Left lung (tissue), 10 donors: Measurements from ENCODE around the gene ADGRA1. TPM values are rescaled to one million over a fixed set of nuclear protein-coding genes. Genes with fewer than 3 reads are reported as not detected.

Experiments used
- ATAC-seq: fragments of 200-7000 bp; cut with Tn5 transposase; one replicate; pipeline ENCODE4 v1.9.1; 2020; ENCODE audit warnings: moderate library complexity
- DNase-seq, 4 donors: peaks; one replicate each; pipeline ENCODE4 v3.0.0-alpha.2; 2013 to 2020
- H3K27ac ChIP-seq, 2 donors: fragments of 200-600 bp; sonication (generic) in 1 of 2; one replicate each; pipeline versions ENCODE4 v1.5.0 to v1.8.0; 2020 to 2021
- H3K27me3 ChIP-seq, 2 donors: fragments of 200-600 bp; sonication (generic) in 1 of 2; one replicate each; pipeline versions ENCODE4 v1.5.0 to v1.8.0; 2020 to 2021
- H3K36me3 ChIP-seq, 2 donors: fragments of 200-600 bp; sonication (generic) in 1 of 2; one replicate each; pipeline versions ENCODE4 v1.5.0 to v1.8.0; 2020 to 2021
- H3K4me1 ChIP-seq, 2 donors: fragments of 200-600 bp; one replicate each; pipeline ENCODE4 v1.8.0; 2021
- H3K4me3 ChIP-seq, 2 donors: fragments of 200-600 bp; sonication (generic) in 1 of 2; one replicate each; pipeline versions ENCODE4 v1.5.0 to v1.8.0; 2020 to 2021; ENCODE audit warnings: mild to moderate bottlenecking in 1 of 2
- H3K9me3 ChIP-seq, 2 donors: fragments of 200-600 bp; sonication (generic) in 1 of 2; one replicate each; pipeline versions ENCODE4 v1.5.0 to v1.8.0; 2020 to 2021
- intact Hi-C, 2 donors: fragments of 100-400 bp; cut with DNase I; formaldehyde crosslinking; loops; one replicate each; pipeline versions ENCODE4 v1.11.2 to v1.14.2; 2022
- polyA plus RNA-seq, 6 donors: library from polyadenylated mRNA; unstranded; fragments of 120-200 nt; gene quantifications; one replicate each; pipeline ENCODE4 v1.2.1, GENCODE V29; 2013; ENCODE audit not compliant: insufficient read length in 6 of 6
- total RNA-seq, 2 donors: library from RNA; stranded (reverse); fragmentation: NEBNext Ultra II Directional; extraction: Animal tissue kit (Norgen Biotek cat#: 25700); gene quantifications; one replicate each; pipeline ENCODE4 v1.2.1, GENCODE V29; 2021
- TF ChIP-seq, protein P1 (sequence below), 2 donors: fragments of 200-600 bp; sonication (generic) in 1 of 2; IDR thresholded peaks; one replicate each; pipeline versions ENCODE4 v1.5.0 to v1.8.0; 2021; ENCODE audit warnings: antibody characterized with exemption in 2 of 2
- donor health status: DM: no; HTN: yes; CAD: no.
- donor health status: DM: no; HTN: no; CAD: no.

The ADGRA1 gene
- total and polyA plus RNA-seq, 8 donors: 0.07 to 0.24 (median 0.09) TPM; not detected in 1

DNA sequence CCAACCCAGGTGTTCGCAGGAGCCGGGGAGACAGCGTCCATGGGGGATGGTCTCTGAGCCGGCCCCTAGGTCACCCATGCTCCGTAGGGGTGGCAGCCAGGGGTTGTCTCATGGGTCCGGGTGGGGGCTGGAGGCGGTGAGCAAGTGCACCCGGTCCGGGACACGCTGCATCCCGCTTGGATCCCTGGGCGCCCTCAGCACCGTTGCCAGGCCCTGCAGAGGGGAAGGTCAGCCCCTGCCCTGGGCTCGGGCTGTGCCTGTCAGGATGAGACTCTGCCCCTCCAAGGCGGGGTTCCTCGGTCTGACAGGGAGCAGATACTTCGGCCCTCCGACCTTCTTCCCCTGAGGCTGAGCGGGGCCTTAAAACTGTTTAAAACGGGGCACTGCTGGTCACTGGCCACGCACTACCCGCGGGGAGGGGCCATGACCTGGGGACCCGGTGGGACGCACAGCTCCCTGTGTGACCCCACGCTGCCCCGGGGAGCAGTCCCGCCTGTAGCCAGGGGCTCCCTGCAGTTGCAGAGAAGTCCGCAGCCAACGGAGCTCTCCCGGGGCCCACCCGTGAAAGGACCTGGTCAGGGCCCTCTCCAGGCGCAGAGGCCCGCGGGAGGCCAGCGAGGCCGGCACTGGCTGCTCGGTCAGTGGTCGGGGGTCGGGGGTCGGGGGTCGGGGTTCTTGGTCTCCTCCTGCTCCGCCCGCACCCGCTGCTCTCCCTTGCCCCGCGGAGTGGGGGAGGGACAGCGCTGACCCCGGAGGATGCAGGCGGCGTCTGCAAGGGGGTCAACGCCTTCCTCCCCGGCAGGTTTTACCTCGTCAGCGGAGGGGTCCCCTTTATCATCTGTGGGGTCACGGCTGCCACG is 38.9 kb downstream of the ADGRA1 start:
- Histone ChIP-seq H3K9me3 (peaks cover 0 to 4% of the 10 kb centered on the region in 2 donors), H3K4me1 (no peaks in the 10 kb centered on the region), H3K36me3 (no peaks in the 10 kb centered on the region), H3K27ac (no peak overlapping the region), H3K27me3 (peaks cover 0 to 64% of the 10 kb centered on the region in 2 donors), H3K4me3 (no peak overlapping the region)
- ATAC-seq (no peak), DNase-seq (peak in 2 of 4 donors; percentile 29 to 74)
- TF ChIP-seq, protein P1, sequence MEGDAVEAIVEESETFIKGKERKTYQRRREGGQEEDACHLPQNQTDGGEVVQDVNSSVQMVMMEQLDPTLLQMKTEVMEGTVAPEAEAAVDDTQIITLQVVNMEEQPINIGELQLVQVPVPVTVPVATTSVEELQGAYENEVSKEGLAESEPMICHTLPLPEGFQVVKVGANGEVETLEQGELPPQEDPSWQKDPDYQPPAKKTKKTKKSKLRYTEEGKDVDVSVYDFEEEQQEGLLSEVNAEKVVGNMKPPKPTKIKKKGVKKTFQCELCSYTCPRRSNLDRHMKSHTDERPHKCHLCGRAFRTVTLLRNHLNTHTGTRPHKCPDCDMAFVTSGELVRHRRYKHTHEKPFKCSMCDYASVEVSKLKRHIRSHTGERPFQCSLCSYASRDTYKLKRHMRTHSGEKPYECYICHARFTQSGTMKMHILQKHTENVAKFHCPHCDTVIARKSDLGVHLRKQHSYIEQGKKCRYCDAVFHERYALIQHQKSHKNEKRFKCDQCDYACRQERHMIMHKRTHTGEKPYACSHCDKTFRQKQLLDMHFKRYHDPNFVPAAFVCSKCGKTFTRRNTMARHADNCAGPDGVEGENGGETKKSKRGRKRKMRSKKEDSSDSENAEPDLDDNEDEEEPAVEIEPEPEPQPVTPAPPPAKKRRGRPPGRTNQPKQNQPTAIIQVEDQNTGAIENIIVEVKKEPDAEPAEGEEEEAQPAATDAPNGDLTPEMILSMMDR (IDR thresholded peaks at IDR 0.05): no peak
- intact Hi-C loops: loop anchor here in 1 of 2 donors (10.0 kb wide), 1 partner anchor 182 kb away; the partner anchor contains the start of gene CFAP46

DNA sequence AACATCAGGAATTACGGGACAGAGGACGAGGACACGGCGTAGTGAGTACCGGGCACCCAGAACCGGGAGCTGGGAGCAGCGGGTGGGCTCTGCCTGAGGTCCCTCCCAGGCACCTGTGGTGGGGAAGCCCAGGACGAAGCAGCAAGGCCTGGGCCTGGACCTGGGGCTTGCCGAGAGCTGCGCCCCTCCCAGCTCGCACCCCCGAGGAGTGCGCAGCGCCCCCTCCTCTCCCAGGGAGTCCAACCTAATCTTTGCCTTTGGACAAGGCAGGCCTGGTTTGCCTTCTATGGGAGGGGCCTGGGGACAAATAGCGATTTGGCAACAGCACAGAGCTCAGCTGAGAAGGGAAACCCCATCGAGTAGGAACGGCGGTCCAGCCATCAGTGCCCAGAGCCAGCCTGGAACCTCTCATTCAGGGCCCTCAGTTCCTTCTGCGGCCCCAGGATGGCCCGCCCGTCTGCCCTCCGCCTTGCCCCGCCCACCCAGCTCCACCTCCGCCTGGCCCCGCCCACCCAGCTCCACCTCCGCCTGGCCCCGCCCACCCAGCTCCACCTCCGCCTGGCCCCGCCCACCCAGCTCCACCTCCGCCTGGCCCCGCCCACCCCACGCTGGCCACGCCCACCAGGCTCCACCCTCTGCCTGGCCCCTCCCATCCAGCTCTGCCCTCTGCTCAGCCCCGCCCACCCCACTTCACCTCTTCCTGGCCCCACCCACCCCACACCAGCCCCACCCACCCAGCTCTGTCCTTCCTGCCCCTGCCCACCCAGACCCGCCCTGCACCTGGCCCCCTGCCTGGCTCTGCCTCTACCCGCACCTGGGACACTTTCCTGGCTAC is 39.8 kb downstream of the ADGRA1 start:
- TF ChIP-seq, protein P1 (IDR thresholded peaks at IDR 0.05): no peak
- intact Hi-C loops: loop anchor here in 1 of 2 donors (10.0 kb wide), 1 partner anchor 183 kb away; the partner anchor contains the start of gene CFAP46
- Histone ChIP-seq H3K27ac (no peak overlapping the region), H3K4me1 (no peaks in the 10 kb centered on the region), H3K36me3 (no peaks in the 10 kb centered on the region), H3K9me3 (peaks cover 0 to 4% of the 10 kb centered on the region in 2 donors), H3K4me3 (no peak overlapping the region), H3K27me3 (peaks cover 0 to 59% of the 10 kb centered on the region in 2 donors)
- DNase-seq: peak in 2 of 4 donors; percentile 23 to 68
- no peak for ATAC-seq

DNA sequence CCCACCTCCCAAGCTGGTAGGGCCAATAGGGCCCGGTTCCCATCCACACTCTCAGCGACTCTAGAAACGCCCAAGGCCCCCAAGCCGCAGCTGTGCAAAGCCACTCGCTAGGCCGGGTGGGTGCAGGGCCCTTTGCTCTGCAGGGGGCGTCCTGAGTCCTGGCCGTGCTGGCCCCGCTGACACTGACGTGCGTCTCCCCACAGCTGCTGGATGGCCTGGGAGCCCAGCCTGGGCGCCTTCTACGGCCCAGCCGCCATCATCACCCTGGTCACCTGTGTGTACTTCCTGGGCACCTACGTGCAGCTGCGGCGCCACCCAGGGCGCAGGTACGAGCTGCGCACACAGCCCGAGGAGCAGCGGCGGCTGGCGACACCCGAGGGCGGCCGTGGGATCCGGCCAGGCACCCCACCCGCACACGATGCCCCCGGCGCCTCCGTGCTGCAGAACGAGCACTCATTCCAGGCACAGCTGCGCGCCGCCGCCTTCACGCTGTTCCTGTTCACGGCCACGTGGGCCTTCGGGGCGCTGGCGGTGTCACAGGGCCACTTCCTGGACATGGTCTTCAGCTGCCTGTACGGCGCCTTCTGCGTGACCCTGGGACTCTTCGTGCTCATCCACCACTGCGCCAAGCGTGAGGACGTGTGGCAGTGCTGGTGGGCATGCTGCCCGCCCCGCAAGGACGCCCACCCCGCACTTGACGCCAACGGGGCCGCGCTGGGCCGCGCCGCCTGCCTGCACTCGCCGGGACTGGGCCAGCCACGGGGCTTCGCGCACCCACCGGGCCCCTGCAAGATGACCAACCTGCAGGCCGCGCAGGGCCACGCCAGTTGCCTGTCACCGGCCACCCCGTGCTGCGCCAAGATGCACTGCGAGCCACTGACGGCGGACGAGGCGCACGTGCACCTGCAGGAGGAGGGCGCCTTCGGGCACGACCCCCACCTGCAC is 40.7 kb downstream of the ADGRA1 start:
- TF ChIP-seq, protein P1 (IDR thresholded peaks at IDR 0.05): no peak
- peaks cover 0 to 4% of the 10 kb centered on the region in 2 donors for H3K9me3 ChIP-seq
- no peak overlapping the region for H3K27ac ChIP-seq
- H3K36me3 ChIP-seq: no peaks in the 10 kb centered on the region
- intact Hi-C loops: loop anchor here in 1 of 2 donors (10.0 kb wide), 1 partner anchor 184 kb away; the partner anchor contains the start of gene CFAP46
- peaks cover 0 to 50% of the 10 kb centered on the region in 2 donors for H3K27me3 ChIP-seq
- no peak overlapping the region for H3K4me3 ChIP-seq
- ATAC-seq: no peak
- peak in 2 of 4 donors; percentile 26 to 81 for DNase-seq
- no peaks in the 10 kb centered on the region for H3K4me1 ChIP-seq

DNA sequence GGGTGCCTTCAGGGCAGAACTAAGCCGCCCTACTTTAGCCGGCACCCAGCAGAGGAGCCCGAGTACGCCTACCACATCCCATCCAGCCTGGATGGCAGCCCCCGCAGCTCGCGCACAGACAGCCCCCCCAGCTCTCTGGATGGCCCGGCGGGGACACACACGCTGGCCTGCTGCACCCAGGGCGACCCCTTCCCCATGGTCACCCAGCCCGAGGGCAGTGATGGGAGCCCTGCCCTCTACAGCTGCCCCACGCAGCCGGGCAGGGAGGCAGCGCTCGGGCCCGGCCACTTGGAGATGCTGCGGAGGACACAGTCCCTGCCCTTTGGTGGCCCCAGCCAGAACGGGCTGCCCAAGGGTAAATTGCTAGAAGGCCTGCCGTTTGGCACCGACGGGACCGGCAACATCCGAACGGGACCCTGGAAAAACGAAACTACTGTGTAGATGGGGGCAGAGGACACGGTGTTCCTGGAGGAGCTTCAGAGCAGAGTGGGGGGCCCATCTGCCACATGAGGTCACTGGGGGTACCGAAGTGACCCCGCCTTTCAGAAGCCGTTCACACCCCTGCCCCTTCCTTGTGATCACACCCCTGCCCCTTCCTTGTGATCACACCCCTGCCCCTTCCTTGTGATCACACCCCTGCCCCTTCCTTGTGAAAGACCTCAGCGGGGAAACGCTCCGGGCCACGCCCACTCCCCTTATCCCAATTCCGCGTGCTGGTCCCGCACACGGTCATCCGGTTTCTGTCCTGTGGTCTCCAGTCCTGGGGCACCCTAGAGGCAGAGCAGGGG is 41.5 kb downstream of the ADGRA1 start:
- H3K27ac ChIP-seq: no peak overlapping the region
- ATAC-seq: no peak
- no peak overlapping the region for H3K4me3 ChIP-seq
- H3K9me3 ChIP-seq: peaks cover 0 to 4% of the 10 kb centered on the region in 2 donors
- intact Hi-C loops: loop anchor here in 1 of 2 donors (10.0 kb wide), 1 partner anchor 184 kb away; the partner anchor contains the start of gene CFAP46
- H3K36me3 ChIP-seq: no peaks in the 10 kb centered on the region
- no peaks in the 10 kb centered on the region for H3K4me1 ChIP-seq
- TF ChIP-seq, protein P1 (IDR thresholded peaks at IDR 0.05): no peak
- H3K27me3 ChIP-seq: peaks cover 0 to 41% of the 10 kb centered on the region in 2 donors
- DNase-seq: peak in 2 of 4 donors; percentile 29 to 68
